Vagina (tissue), 2 donors: ENCODE data around the gene ESYT1.
"Not testable (repeated sequence)": the region's sequence is repeated elsewhere in the genome, so short reads cannot be mapped to it uniquely, and the experiment has no call there.

Experiments used
- CTCF ChIP-seq, 3 experiments: fragments of 450-650 bp in 2 of 3; fragments of 200-600 bp in 1 of 3; sonication (generic) in 1 of 3; IDR thresholded peaks; one replicate each; pipeline ENCODE4 v1.5.1; 2017 to 2019; ENCODE audit warnings: antibody characterized with exemption in 3 of 3, mild to moderate bottlenecking in 2 of 3, moderate library complexity in 2 of 3
- POLR2A ChIP-seq, 2 donors: fragments of 450-650 bp; IDR thresholded peaks; one replicate each; pipeline ENCODE4 v1.6.1; 2017; ENCODE audit warnings: antibody characterized with exemption in 2 of 2, mild to moderate bottlenecking in 2 of 2, moderate library complexity in 2 of 2

- TF ChIP-seq CTCF, POLR2A (IDR thresholded peaks at IDR 0.05): not testable (repeated sequence)
These were observed 10.9 kb upstream of the ESYT1 start for GRCh38 chr12:56117082-56117706.
